Measurements from ENCODE around the gene ABCC3.

DNA sequence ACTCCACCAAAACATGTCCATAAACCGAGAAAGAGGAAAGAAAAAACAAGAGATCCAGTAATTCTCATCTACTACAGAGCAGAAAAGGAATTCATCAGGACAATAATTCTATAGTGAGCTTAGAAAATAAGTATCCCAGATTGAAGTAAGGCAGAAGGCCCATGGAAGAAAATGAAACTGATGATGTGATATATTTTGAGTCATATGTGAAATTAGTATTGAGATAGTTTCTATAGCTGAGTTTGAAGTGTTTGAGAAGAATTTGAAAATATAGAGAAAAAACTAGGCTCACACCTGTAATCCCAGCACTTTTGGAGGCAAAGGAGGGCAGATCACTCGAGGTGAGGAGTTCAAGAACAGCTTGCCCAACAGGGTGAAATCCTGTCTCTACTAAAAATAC is 104.4 kb downstream of the ABCC3 start:
- TF ChIP-seq CTCF (IDR thresholded peaks at IDR 0.05; ENCODE audit: low read depth, low read length, poor library complexity, severe bottlenecking), result no peak
- TF ChIP-seq EZH2phosphoT487 (IDR thresholded peaks at IDR 0.05; ENCODE audit: borderline replicate concordance, low read length), result no peak

All from DOHH2 (cell line).